ENCODE measurements around the gene HERC3.

The HERC3 gene

DNA sequence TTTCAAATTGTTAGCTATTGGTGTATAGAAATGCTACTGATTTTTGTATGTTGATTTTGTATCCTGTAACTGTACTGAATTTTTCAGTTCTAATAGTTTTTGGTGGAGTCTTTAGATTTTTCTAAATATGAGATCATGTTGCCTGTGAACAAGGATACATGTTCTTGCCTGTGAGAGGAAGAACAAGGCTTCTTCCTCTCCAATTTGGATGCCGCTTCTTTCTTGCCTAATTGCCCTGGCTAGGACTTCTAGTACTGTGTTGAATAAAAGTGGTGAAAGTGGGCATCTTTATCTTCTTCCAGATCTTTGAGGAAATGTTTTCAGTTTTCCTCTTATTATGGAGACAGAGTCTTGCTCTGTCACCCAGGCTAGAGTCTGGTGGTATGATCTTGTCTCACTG, 121.5 kb downstream of the HERC3 start:
- DNase-seq (ENCODE audit: low read depth in 2 of 2, low spot score in 1 of 2), result no peak

GRCh38 chr4:88718098-88718497, 125.8 kb downstream of the HERC3 start:
- DNase-seq (ENCODE audit: low read depth in 2 of 2, low spot score in 1 of 2), result no peak

- DNase-seq (ENCODE audit: low read depth in 2 of 2, low spot score in 1 of 2), result no peak
Measured at GRCh38 chr4:88719381-88719780, 127.1 kb downstream of the HERC3 start.

- no peak for DNase-seq (ENCODE audit: low read depth in 2 of 2, low spot score in 1 of 2)
Measured at GRCh38 chr4:88720451-88721428, 128.5 kb downstream of the HERC3 start.

- DNase-seq (ENCODE audit: low read depth in 2 of 2, low spot score in 1 of 2), result no peak
Measured at GRCh38 chr4:88722276-88722780, 130.0 kb downstream of the HERC3 start.

GRCh38 chr4:88722828-88723227, 130.5 kb downstream of the HERC3 start:
- DNase-seq (ENCODE audit: low read depth in 2 of 2, low spot score in 1 of 2), result no peak

GRCh38 chr4:88724406-88724805, 132.1 kb downstream of the HERC3 start:
- DNase-seq (ENCODE audit: low read depth in 2 of 2, low spot score in 1 of 2), result no peak

DNA sequence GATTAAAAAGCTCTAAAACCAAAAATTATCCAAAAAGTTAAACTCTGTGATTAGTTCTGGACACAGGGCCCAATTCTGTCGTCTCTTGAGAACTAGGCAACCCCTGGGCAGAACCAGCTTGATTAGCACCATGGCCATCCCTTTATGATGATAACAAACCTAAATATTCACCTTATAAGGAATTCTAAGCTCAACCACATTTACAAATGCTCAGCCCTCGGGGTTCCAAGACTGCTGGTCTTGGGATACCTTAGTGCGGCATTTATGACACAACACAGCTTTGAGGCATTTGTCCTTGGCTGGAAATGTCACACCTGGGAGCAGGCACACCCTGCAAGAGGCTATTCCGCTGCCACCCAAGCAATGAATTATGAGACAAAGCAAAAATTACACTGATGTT, 132.9 kb downstream of the HERC3 start:
- no peak for DNase-seq (ENCODE audit: low read depth in 2 of 2, low spot score in 1 of 2)

- DNase-seq (ENCODE audit: low read depth in 2 of 2, low spot score in 1 of 2), result no peak
Measured at GRCh38 chr4:88725986-88726385, 133.7 kb downstream of the HERC3 start.

- no peak for DNase-seq (ENCODE audit: low read depth in 2 of 2, low spot score in 1 of 2)
Measured at GRCh38 chr4:88728146-88728545, 135.9 kb downstream of the HERC3 start.

- no peak for DNase-seq (ENCODE audit: low read depth in 2 of 2, low spot score in 1 of 2)
Measured at GRCh38 chr4:88729146-88729760, 137.0 kb downstream of the HERC3 start.

- DNase-seq (ENCODE audit: low read depth in 2 of 2, low spot score in 1 of 2), result no peak
Measured at GRCh38 chr4:88730811-88731210, 138.5 kb downstream of the HERC3 start.

DNA sequence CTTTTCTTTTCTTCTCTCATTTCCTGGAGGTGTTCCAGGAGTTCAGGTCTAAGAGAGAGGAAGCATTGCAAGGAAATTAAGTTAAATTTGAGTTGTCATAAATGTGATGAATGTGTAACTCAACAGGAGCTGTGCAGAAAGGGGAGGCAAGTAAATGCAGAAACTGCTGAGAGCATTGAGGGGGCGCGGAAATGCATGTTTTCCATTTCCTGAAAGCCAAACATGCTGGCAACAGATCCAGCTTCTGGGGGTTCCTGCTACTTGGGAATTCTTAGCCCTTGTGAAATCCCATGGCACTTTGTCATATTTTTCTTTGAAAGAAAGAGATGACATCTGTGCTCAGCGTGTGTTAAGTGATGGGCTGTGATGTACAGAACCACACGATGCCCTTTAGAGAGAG, 139.1 kb downstream of the HERC3 start:
- DNase-seq (ENCODE audit: low read depth in 2 of 2, low spot score in 1 of 2), result no peak

GRCh38 chr4:88732714-88733368, 140.6 kb downstream of the HERC3 start:
- DNase-seq (ENCODE audit: low read depth in 2 of 2, low spot score in 1 of 2), result no peak

GRCh38 chr4:88734403-88734949, 142.2 kb downstream of the HERC3 start:
- DNase-seq (ENCODE audit: low read depth in 2 of 2, low spot score in 1 of 2), result no peak

DNA sequence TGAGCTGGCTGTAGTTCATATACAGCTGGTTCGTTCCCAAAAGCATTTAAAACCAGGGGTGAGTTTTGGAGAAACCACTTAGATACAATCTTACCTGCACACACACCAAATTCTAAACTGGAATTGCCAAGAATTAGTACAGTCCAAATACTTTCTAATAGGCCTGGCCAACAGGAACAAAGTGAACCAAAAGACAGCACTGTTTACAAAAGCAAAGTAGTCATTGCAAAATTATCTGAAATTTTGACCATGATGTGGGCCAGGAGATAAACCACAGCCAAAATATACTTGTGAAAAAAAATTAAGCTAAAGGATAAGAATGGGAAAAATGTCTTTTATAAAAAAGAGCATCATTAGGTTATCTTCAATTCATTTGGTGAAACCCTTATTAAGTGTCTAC, 143.3 kb downstream of the HERC3 start:
- no peak for DNase-seq (ENCODE audit: low read depth in 2 of 2, low spot score in 1 of 2)

- DNase-seq (ENCODE audit: low read depth in 2 of 2, low spot score in 1 of 2), result no peak
Measured at GRCh38 chr4:88736264-88736663, 144.0 kb downstream of the HERC3 start.

- DNase-seq (ENCODE audit: low read depth in 2 of 2, low spot score in 1 of 2), result no peak
Measured at GRCh38 chr4:88737307-88737941, 145.1 kb downstream of the HERC3 start.

- DNase-seq (ENCODE audit: low read depth in 2 of 2, low spot score in 1 of 2), result no peak
Measured at GRCh38 chr4:88738180-88738579, 145.9 kb downstream of the HERC3 start.

DNA sequence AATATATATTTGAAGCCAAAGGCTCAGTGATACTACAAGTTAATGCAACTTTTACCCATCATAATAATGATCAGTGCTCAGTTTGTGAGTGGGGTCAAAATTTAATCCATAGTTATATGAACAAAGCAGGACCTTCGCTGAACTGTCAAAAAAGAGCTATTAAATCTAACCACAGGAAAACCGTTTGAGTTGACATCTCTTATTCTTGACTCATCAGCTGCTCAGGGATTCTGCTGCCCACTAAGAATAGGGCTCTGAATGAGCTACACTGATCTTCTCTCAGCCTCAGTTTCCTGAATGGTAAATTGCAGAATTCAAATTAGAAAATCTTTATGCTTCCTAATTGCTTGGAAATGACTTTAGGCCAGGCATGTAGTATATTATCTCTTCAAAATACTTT, 150.3 kb downstream of the HERC3 start:
- DNase-seq (ENCODE audit: low read depth in 2 of 2, low spot score in 1 of 2), result no peak

- no peak for DNase-seq (ENCODE audit: low read depth in 2 of 2, low spot score in 1 of 2)
Measured at GRCh38 chr4:88743696-88744095, 151.4 kb downstream of the HERC3 start.

Data from stimulated activated CD8-positive, alpha-beta memory T cell treated with anti-CD3 and anti-CD28 coated beads, Interleukin-4, amount 100 ng/mL, for 4 hours (primary cell).